ENCODE data around the gene TRPM8.

TRPM8 gene

GRCh38 chr2:233976087-233976486 lies 58.9 kb downstream of the TRPM8 start:
- no peak for DNase-seq (ENCODE audit: low read depth)

- no peak for DNase-seq (ENCODE audit: low read depth)
Observed at GRCh38 chr2:233976690-233977294, 59.6 kb downstream of the TRPM8 start.

GRCh38 chr2:233977296-233977837 lies 60.2 kb downstream of the TRPM8 start:
- no peak for DNase-seq (ENCODE audit: low read depth)

GRCh38 chr2:233979748-233980147 lies 62.6 kb downstream of the TRPM8 start:
- DNase-seq (ENCODE audit: low read depth), result no peak

GRCh38 chr2:233980955-233981561 lies 63.9 kb downstream of the TRPM8 start:
- no peak for DNase-seq (ENCODE audit: low read depth)

GRCh38 chr2:233981574-233982420 lies 64.6 kb downstream of the TRPM8 start:
- no peak for DNase-seq (ENCODE audit: low read depth)

GRCh38 chr2:233982421-233983121 lies 65.4 kb downstream of the TRPM8 start:
- no peak for DNase-seq (ENCODE audit: low read depth)

GRCh38 chr2:233983445-233983844 lies 66.3 kb downstream of the TRPM8 start:
- DNase-seq (ENCODE audit: low read depth), result no peak

- no peak for DNase-seq (ENCODE audit: low read depth)
Observed at GRCh38 chr2:233988581-233988980, 71.4 kb downstream of the TRPM8 start.

- DNase-seq (ENCODE audit: low read depth), result no peak
Observed at GRCh38 chr2:233989221-233989858, 72.2 kb downstream of the TRPM8 start.

GRCh38 chr2:233990261-233990798 lies 73.2 kb downstream of the TRPM8 start:
- DNase-seq (ENCODE audit: low read depth), result peak; percentile 20

GRCh38 chr2:233991196-233991595 lies 74.0 kb downstream of the TRPM8 start:
- no peak for DNase-seq (ENCODE audit: low read depth)

GRCh38 chr2:233992513-233993217 lies 75.5 kb downstream of the TRPM8 start:
- no peak for DNase-seq (ENCODE audit: low read depth)

GRCh38 chr2:233993461-233993860 lies 76.3 kb downstream of the TRPM8 start:
- no peak for DNase-seq (ENCODE audit: low read depth)

- no peak for DNase-seq (ENCODE audit: low read depth)
Observed at GRCh38 chr2:233994151-233994550, 77.0 kb downstream of the TRPM8 start.

- no peak for DNase-seq (ENCODE audit: low read depth)
Observed at GRCh38 chr2:233996000-233996399, 78.8 kb downstream of the TRPM8 start.

- DNase-seq (ENCODE audit: low read depth), result no peak
Observed at GRCh38 chr2:233996461-233996860, 79.3 kb downstream of the TRPM8 start.

GRCh38 chr2:233997707-233998106 lies 80.5 kb downstream of the TRPM8 start:
- no peak for DNase-seq (ENCODE audit: low read depth)

- DNase-seq (ENCODE audit: low read depth), result no peak
Observed at GRCh38 chr2:233999182-233999581, 82.0 kb downstream of the TRPM8 start.

- no peak for DNase-seq (ENCODE audit: low read depth)
Observed at GRCh38 chr2:234001380-234002160, 84.4 kb downstream of the TRPM8 start.

All from activated T-helper 9 cell treated with anti-CD3 and anti-CD28 coated beads, Interleukin-2, amount 50 U/mL, for 16 hours (primary cell).